Measurements from ENCODE around the gene CTNNA2. TPM values are rescaled to one million over a fixed set of nuclear protein-coding genes. Genes with fewer than 3 reads are reported as not detected.

CTNNA2 gene
- polyA plus RNA-seq, 1 of the 3 experiments (the other 2 are of a cell fraction) = 0.30 TPM

GRCh38 chr2:80462654-80463053, 949.8 kb downstream of the CTNNA2 start:
- H2AFZ ChIP-seq (ENCODE audit: low read depth) = no peak overlapping the region
- no peaks in the 10 kb centered on the region for H3K36me3 ChIP-seq (replicated peaks in 1 of 2; ENCODE audit: control insufficient read depth in 1 of 2, insufficient read depth in 2 of 2, low read length in 1 of 2)
- H3K9me3 ChIP-seq = no peaks in the 10 kb centered on the region
- no peaks in the 10 kb centered on the region for H3F3A ChIP-seq (replicated peaks; ENCODE audit: insufficient read depth)
- ChIA-PET POLR2A (no interaction called here), CTCF (interaction anchor here (0.6 kb wide), 1 partner anchor 495 kb away, joined by 3 read pairs; no protein-coding TSS in a partner anchor)
- H4K20me1 ChIP-seq (ENCODE audit: insufficient read depth) = no peaks in the 10 kb centered on the region
- H3K79me2 ChIP-seq (ENCODE audit: insufficient read depth) = no peaks in the 10 kb centered on the region
- no peak overlapping the region for H3K9ac ChIP-seq
- H3K9me2 ChIP-seq = no peaks in the 10 kb centered on the region
- no peak overlapping the region for H3K4me2 ChIP-seq
- H3K27ac ChIP-seq (ENCODE audit: low read depth in 2 of 2, low read length in 1 of 2) = no peak overlapping the region
- H3K27me3 ChIP-seq (ENCODE audit: insufficient read depth) = no peaks in the 10 kb centered on the region
- H3K4me1 ChIP-seq (ENCODE audit: control insufficient read depth in 1 of 2, insufficient read depth in 2 of 2, low read depth in 1 of 2, low read length in 1 of 2) = no peaks in the 10 kb centered on the region
- no peak for DNase-seq
- TF ChIP-seq, protein P1, sequence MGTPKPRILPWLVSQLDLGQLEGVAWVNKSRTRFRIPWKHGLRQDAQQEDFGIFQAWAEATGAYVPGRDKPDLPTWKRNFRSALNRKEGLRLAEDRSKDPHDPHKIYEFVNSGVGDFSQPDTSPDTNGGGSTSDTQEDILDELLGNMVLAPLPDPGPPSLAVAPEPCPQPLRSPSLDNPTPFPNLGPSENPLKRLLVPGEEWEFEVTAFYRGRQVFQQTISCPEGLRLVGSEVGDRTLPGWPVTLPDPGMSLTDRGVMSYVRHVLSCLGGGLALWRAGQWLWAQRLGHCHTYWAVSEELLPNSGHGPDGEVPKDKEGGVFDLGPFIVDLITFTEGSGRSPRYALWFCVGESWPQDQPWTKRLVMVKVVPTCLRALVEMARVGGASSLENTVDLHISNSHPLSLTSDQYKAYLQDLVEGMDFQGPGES (IDR thresholded peaks at IDR 0.05; ENCODE audit: low read depth, low read length) = no peak
- TF ChIP-seq RCOR1 (IDR thresholded peaks at IDR 0.05; ENCODE audit: low read length) = no peak
- TF ChIP-seq MXI1 (IDR thresholded peaks at IDR 0.05; ENCODE audit: low read depth, low read length) = no peak
- no peak for TF ChIP-seq EP300 (IDR thresholded peaks at IDR 0.05; ENCODE audit: borderline replicate concordance in 1 of 2, low read depth in 1 of 2, low read length in 1 of 2)
- no peak for TF ChIP-seq GABPA (IDR thresholded peaks at IDR 0.05; ENCODE audit: low read depth)
- TF ChIP-seq TEAD4 (IDR thresholded peaks at IDR 0.05; ENCODE audit: borderline replicate concordance, insufficient read depth) = no peak
- no peak for TF ChIP-seq FOXM1 (IDR thresholded peaks at IDR 0.05; ENCODE audit: low read depth)
- TF ChIP-seq SIN3A (IDR thresholded peaks at IDR 0.05; ENCODE audit: borderline replicate concordance, low read depth, low read length) = no peak
- TF ChIP-seq CTCF (IDR thresholded peaks at IDR 0.05) = no peak
- no peak for TF ChIP-seq RFX5 (IDR thresholded peaks at IDR 0.05; ENCODE audit: low read length)
- TF ChIP-seq, protein P2, sequence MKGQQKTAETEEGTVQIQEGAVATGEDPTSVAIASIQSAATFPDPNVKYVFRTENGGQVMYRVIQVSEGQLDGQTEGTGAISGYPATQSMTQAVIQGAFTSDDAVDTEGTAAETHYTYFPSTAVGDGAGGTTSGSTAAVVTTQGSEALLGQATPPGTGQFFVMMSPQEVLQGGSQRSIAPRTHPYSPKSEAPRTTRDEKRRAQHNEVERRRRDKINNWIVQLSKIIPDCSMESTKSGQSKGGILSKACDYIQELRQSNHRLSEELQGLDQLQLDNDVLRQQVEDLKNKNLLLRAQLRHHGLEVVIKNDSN (IDR thresholded peaks at IDR 0.05; ENCODE audit: borderline replicate concordance, low read depth) = no peak
- TF ChIP-seq, protein P3, sequence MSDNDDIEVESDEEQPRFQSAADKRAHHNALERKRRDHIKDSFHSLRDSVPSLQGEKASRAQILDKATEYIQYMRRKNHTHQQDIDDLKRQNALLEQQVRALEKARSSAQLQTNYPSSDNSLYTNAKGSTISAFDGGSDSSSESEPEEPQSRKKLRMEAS (IDR thresholded peaks at IDR 0.05; ENCODE audit: low read depth) = no peak
- no peak for TF ChIP-seq RAD21 (IDR thresholded peaks at IDR 0.05; ENCODE audit: low read length)
- no peak for TF ChIP-seq FOXJ3 (CRISPR knock-in tag; IDR thresholded peaks at IDR 0.05)
- no peak for TF ChIP-seq RXRA (IDR thresholded peaks at IDR 0.05; ENCODE audit: borderline replicate concordance, low read depth)
- TF ChIP-seq TAF1 (IDR thresholded peaks at IDR 0.05; ENCODE audit: borderline replicate concordance, low read depth, low read length) = no peak
- TF ChIP-seq, protein P4, sequence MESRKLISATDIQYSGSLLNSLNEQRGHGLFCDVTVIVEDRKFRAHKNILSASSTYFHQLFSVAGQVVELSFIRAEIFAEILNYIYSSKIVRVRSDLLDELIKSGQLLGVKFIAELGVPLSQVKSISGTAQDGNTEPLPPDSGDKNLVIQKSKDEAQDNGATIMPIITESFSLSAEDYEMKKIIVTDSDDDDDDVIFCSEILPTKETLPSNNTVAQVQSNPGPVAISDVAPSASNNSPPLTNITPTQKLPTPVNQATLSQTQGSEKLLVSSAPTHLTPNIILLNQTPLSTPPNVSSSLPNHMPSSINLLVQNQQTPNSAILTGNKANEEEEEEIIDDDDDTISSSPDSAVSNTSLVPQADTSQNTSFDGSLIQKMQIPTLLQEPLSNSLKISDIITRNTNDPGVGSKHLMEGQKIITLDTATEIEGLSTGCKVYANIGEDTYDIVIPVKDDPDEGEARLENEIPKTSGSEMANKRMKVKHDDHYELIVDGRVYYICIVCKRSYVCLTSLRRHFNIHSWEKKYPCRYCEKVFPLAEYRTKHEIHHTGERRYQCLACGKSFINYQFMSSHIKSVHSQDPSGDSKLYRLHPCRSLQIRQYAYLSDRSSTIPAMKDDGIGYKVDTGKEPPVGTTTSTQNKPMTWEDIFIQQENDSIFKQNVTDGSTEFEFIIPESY (IDR thresholded peaks at IDR 0.05; ENCODE audit: borderline replicate concordance, low read depth) = no peak
- TF ChIP-seq USF2 (IDR thresholded peaks at IDR 0.05; ENCODE audit: borderline replicate concordance, low read depth, low read length) = no peak
- no peak for TF ChIP-seq POLR2AphosphoS5 (IDR thresholded peaks at IDR 0.05; ENCODE audit: low read depth, low read length)
- no peak overlapping the region for H3K4me3 ChIP-seq (ENCODE audit: low read depth in 2 of 2, low read length in 1 of 2)
- WGBS (ENCODE audit: low lambda C conversion rate) = 64% methylated on average over 8 of the region's 8 CpGs

Measured in SK-N-SH (cell line).